ENCODE data around the gene KIF6. TPM values are rescaled to one million over a fixed set of nuclear protein-coding genes. Genes with fewer than 3 reads are reported as not detected.
"Not testable (repeated sequence)": the region's sequence is repeated elsewhere in the genome, so short reads cannot be mapped to it uniquely, and the experiment has no call there.

The KIF6 gene
- total RNA-seq, 1 donor from 2014 or later = 2.9 TPM

- TF ChIP-seq, protein P1, sequence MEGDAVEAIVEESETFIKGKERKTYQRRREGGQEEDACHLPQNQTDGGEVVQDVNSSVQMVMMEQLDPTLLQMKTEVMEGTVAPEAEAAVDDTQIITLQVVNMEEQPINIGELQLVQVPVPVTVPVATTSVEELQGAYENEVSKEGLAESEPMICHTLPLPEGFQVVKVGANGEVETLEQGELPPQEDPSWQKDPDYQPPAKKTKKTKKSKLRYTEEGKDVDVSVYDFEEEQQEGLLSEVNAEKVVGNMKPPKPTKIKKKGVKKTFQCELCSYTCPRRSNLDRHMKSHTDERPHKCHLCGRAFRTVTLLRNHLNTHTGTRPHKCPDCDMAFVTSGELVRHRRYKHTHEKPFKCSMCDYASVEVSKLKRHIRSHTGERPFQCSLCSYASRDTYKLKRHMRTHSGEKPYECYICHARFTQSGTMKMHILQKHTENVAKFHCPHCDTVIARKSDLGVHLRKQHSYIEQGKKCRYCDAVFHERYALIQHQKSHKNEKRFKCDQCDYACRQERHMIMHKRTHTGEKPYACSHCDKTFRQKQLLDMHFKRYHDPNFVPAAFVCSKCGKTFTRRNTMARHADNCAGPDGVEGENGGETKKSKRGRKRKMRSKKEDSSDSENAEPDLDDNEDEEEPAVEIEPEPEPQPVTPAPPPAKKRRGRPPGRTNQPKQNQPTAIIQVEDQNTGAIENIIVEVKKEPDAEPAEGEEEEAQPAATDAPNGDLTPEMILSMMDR (IDR thresholded peaks at IDR 0.05; ENCODE audit: unreplicated experiment) = no peak
- no peaks in the 10 kb centered on the region for H3K9me3 Mint-ChIP-seq (ENCODE audit: low read depth)
- no peak overlapping the region for H3K27ac Mint-ChIP-seq
- no peaks in the 10 kb centered on the region for H3K4me1 Mint-ChIP-seq (ENCODE audit: low read depth)
- H3K4me3 Mint-ChIP-seq (ENCODE audit: low read depth) = no peak overlapping the region
- DNase-seq (ENCODE audit: low spot score, unreplicated experiment) = no peak
- no peaks in the 10 kb centered on the region for H3K27me3 Mint-ChIP-seq
- no peaks in the 10 kb centered on the region for H3K36me3 Mint-ChIP-seq (ENCODE audit: insufficient read depth)
Measured at GRCh38 chr6:39516471-39516870, 208.7 kb downstream of the KIF6 start.

- DNase-seq (ENCODE audit: low spot score, unreplicated experiment) = no peak
- TF ChIP-seq, protein P1 (IDR thresholded peaks at IDR 0.05; ENCODE audit: unreplicated experiment) = no peak
- no peaks in the 10 kb centered on the region for H3K27me3 Mint-ChIP-seq
- no peaks in the 10 kb centered on the region for H3K4me1 Mint-ChIP-seq (ENCODE audit: low read depth)
- no peak overlapping the region for H3K27ac Mint-ChIP-seq
- H3K36me3 Mint-ChIP-seq (ENCODE audit: insufficient read depth) = no peaks in the 10 kb centered on the region
- no peak overlapping the region for H3K4me3 Mint-ChIP-seq (ENCODE audit: low read depth)
- peaks cover 3% of the 10 kb centered on the region for H3K9me3 Mint-ChIP-seq (ENCODE audit: low read depth)
Measured at GRCh38 chr6:39515471-39515870, 209.7 kb downstream of the KIF6 start.

DNA sequence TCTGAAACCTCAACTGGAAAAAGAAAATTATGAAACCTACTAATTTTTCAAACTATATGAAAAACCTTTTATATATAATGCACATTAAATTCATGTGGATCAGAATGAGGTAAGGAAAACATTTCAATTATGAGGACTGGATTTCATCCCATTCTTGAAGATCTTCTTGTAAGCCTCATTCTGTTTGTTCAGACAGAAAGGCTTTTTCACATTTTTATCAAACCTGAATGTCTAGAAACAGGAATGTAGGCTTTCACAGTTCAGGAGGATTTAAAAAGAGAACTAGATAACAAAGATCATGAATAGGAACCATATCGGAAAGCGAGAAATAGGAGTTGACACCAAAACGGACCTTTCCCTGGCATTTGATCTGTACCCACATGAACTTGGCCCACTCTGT lies 210.2 kb downstream of the KIF6 start:
- Mint-ChIP-seq H3K36me3 (ENCODE audit: insufficient read depth) (no peaks in the 10 kb centered on the region), H3K9me3 (ENCODE audit: low read depth) (peaks cover 5% of the 10 kb centered on the region), H3K4me1 (ENCODE audit: low read depth) (no peaks in the 10 kb centered on the region), H3K27me3 (no peaks in the 10 kb centered on the region), H3K4me3 (ENCODE audit: low read depth) (no peak overlapping the region), H3K27ac (no peak overlapping the region)
- TF ChIP-seq, protein P1 (IDR thresholded peaks at IDR 0.05; ENCODE audit: unreplicated experiment) = no peak
- DNase-seq (ENCODE audit: low spot score, unreplicated experiment) = no peak

DNA sequence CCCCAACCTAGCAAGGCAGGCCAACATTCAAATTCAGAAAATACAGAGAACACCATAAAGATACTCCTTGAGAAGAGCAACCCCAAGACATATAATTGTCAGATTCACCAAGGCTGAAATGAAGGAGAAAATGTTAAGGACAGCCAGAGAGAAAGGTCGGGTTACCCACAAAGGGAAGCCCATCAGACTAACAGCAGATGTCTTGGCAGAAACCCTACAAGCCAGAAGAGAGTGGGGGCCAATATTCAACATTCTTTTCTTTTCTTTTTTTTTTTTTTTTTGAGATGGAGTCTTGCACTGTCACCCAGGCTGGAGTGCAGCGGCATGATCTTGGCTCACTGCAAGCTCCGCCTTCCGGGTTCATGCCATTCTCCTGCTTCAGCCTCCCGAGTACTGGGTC lies 215.4 kb downstream of the KIF6 start:
- H3K36me3 Mint-ChIP-seq (ENCODE audit: insufficient read depth); H3K27me3 Mint-ChIP-seq; DNase-seq (ENCODE audit: low spot score, unreplicated experiment); H3K4me1 Mint-ChIP-seq (ENCODE audit: low read depth); H3K4me3 Mint-ChIP-seq (ENCODE audit: low read depth); H3K27ac Mint-ChIP-seq: not testable (repeated sequence)
- peaks cover 17% of the 10 kb centered on the region for H3K9me3 Mint-ChIP-seq (ENCODE audit: low read depth)

DNA sequence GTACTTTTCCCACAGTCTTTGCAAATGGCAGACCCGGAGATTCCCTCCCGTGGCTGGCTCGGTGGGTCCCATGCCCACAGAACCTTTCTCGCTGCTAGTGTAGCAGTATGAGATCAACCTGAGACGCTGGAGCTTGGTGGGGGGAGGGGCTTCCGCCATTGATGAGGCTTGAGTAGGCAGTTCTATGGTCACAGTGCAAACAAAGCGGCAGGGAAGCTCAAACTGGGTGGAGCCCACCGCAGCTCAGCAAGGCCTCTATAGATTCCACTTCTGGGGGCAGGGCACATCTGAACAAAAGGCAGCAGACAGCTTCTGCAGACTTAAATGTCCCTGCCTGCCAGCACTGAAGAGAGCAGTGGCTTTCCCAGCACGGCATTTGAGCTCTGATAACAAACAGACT lies 216.7 kb downstream of the KIF6 start:
- H3K36me3 Mint-ChIP-seq (ENCODE audit: insufficient read depth) = peaks cover 2% of the 10 kb centered on the region
- H3K27me3 Mint-ChIP-seq = no peaks in the 10 kb centered on the region
- TF ChIP-seq, protein P1 (IDR thresholded peaks at IDR 0.05; ENCODE audit: unreplicated experiment) = no peak
- no peak for DNase-seq (ENCODE audit: low spot score, unreplicated experiment)
- H3K4me1 Mint-ChIP-seq (ENCODE audit: low read depth) = no peaks in the 10 kb centered on the region
- H3K9me3 Mint-ChIP-seq (ENCODE audit: low read depth) = peaks cover 21% of the 10 kb centered on the region
- H3K27ac Mint-ChIP-seq = no peak overlapping the region
- H3K4me3 Mint-ChIP-seq (ENCODE audit: low read depth) = no peak overlapping the region

- no peak overlapping the region for H3K27ac Mint-ChIP-seq
- H3K27me3 Mint-ChIP-seq = no peaks in the 10 kb centered on the region
- peaks cover 28% of the 10 kb centered on the region for H3K9me3 Mint-ChIP-seq (ENCODE audit: low read depth)
- H3K36me3 Mint-ChIP-seq (ENCODE audit: insufficient read depth) = peaks cover 2% of the 10 kb centered on the region
- TF ChIP-seq, protein P1 (IDR thresholded peaks at IDR 0.05; ENCODE audit: unreplicated experiment) = no peak
- H3K4me3 Mint-ChIP-seq (ENCODE audit: low read depth) = no peak overlapping the region
- no peak for DNase-seq (ENCODE audit: low spot score, unreplicated experiment)
- no peaks in the 10 kb centered on the region for H3K4me1 Mint-ChIP-seq (ENCODE audit: low read depth)
Measured at GRCh38 chr6:39507331-39507998, 217.7 kb downstream of the KIF6 start.

DNA sequence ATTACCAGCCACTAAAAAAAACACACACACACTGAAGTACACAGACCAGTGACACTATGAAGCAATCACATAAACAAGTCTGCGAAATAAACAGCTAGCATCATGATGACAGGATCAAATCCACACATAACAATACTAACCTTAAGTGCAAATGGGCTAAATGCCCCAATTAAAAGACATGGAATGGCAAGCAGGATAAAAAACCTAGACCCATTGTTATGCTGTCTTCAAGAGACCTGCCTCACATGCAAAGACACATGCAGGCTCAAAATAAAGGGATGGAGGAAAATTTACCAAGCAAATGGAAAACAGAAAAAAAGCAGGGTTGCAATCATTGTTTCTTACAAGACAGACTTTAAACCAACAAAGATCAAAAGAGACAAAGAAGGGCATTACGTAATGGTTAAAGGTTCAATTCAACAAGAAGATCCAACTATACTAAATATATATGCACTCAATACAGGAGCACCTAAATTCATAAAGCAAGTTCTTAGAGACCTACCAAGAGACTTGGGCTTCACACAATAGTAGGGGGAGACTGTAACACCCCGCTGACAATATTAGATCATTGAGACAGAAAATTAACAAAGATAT lies 222.7 kb downstream of the KIF6 start:
- not testable (repeated sequence) for H3K4me1 Mint-ChIP-seq (ENCODE audit: low read depth); H3K36me3 Mint-ChIP-seq (ENCODE audit: insufficient read depth); H3K27ac Mint-ChIP-seq; DNase-seq (ENCODE audit: low spot score, unreplicated experiment); H3K27me3 Mint-ChIP-seq; H3K4me3 Mint-ChIP-seq (ENCODE audit: low read depth)
- H3K9me3 Mint-ChIP-seq (ENCODE audit: low read depth) = peaks cover 40% of the 10 kb centered on the region

All from progenitor cell of endocrine pancreas (in vitro differentiated cells).